HG02852 (cell line): ENCODE results near the gene FAM168A.

Experiments used
- ATAC-seq: cut with Tn5 transposase; IDR thresholded peaks from one replicate; pipeline ENCODE4 v1.9.1; 2021; ENCODE audit warnings: mild to moderate bottlenecking, moderate library complexity; ENCODE audit not compliant: unreplicated experiment

Gene FAM168A

GRCh38 chr11:73404506-73405145, 193.3 kb downstream of the FAM168A start:
- ATAC-seq, result no peak

- no peak for ATAC-seq
These were observed 193.9 kb downstream of the FAM168A start for GRCh38 chr11:73404048-73404447.

- no peak for ATAC-seq
These were observed 194.4 kb downstream of the FAM168A start for GRCh38 chr11:73403541-73403940.

- ATAC-seq, result no peak
These were observed 195.1 kb downstream of the FAM168A start for GRCh38 chr11:73402834-73403185.

GRCh38 chr11:73401924-73402833, 195.7 kb downstream of the FAM168A start:
- no peak for ATAC-seq

GRCh38 chr11:73401217-73401923, 196.5 kb downstream of the FAM168A start:
- ATAC-seq, result no peak

- no peak for ATAC-seq
These were observed 197.6 kb downstream of the FAM168A start for GRCh38 chr11:73400293-73400692.

- ATAC-seq, result no peak
These were observed 198.3 kb downstream of the FAM168A start for GRCh38 chr11:73399636-73400035.

GRCh38 chr11:73399159-73399590, 198.7 kb downstream of the FAM168A start:
- no peak for ATAC-seq

GRCh38 chr11:73398721-73399120, 199.2 kb downstream of the FAM168A start:
- ATAC-seq, result no peak

GRCh38 chr11:73398132-73398526, 199.8 kb downstream of the FAM168A start:
- no peak for ATAC-seq

- ATAC-seq, result no peak
These were observed 200.3 kb downstream of the FAM168A start for GRCh38 chr11:73397468-73398131.

- ATAC-seq, result no peak
These were observed 200.9 kb downstream of the FAM168A start for GRCh38 chr11:73396985-73397384.

- ATAC-seq, result no peak
These were observed 201.5 kb downstream of the FAM168A start for GRCh38 chr11:73396251-73396930.

GRCh38 chr11:73395297-73396208, 202.4 kb downstream of the FAM168A start:
- no peak for ATAC-seq

- no peak for ATAC-seq
These were observed 203.3 kb downstream of the FAM168A start for GRCh38 chr11:73394416-73395296.

- no peak for ATAC-seq
These were observed 204.2 kb downstream of the FAM168A start for GRCh38 chr11:73393479-73394415.
